ENCODE data around the gene PER3. TPM values are rescaled to one million over a fixed set of nuclear protein-coding genes. Genes with fewer than 3 reads are reported as not detected.

The PER3 gene
- total RNA-seq, 4 donors from 2014 or later = 6.7 to 21.0 (median 8.9) TPM

DNA sequence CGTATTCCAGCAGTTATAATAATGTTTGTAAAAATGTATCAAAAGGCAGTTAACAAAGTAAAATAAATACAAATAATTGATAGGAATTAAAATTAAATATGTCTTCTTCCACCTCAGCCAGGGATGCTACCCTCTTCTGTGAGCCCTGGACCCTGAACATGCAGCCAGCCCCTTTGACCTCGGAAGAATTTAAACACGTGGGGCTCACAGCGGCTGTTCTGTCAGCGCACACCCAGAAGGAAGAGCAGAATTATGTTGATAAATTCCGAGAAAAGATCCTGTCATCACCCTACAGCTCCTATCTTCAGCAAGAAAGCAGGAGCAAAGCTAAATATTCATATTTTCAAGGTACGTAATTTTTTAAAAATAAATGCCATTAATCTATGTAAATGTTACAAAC is 42.3 kb downstream of the PER3 start:
- 69 to 74% methylated on average over 7 of the region's 7 CpGs for WGBS, 2 donors
- Histone ChIP-seq H3K4me3 (no peak overlapping the region), H3K27me3 (no peaks in the 10 kb centered on the region), H3K9me3 (no peaks in the 10 kb centered on the region), H3K4me1 (no peaks in the 10 kb centered on the region), H3K36me3 (peaks cover 0 to 98% (median 15%) of the 10 kb centered on the region in 3 donors), H3K27ac (no peak overlapping the region)
- intact Hi-C loops (cut with DNase I) = no loop called here
- no peak for DNase-seq
- TF ChIP-seq POLR2A (IDR thresholded peaks at IDR 0.05) = no peak
- TF ChIP-seq, protein P1, sequence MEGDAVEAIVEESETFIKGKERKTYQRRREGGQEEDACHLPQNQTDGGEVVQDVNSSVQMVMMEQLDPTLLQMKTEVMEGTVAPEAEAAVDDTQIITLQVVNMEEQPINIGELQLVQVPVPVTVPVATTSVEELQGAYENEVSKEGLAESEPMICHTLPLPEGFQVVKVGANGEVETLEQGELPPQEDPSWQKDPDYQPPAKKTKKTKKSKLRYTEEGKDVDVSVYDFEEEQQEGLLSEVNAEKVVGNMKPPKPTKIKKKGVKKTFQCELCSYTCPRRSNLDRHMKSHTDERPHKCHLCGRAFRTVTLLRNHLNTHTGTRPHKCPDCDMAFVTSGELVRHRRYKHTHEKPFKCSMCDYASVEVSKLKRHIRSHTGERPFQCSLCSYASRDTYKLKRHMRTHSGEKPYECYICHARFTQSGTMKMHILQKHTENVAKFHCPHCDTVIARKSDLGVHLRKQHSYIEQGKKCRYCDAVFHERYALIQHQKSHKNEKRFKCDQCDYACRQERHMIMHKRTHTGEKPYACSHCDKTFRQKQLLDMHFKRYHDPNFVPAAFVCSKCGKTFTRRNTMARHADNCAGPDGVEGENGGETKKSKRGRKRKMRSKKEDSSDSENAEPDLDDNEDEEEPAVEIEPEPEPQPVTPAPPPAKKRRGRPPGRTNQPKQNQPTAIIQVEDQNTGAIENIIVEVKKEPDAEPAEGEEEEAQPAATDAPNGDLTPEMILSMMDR (IDR thresholded peaks at IDR 0.05) = no peak

DNA sequence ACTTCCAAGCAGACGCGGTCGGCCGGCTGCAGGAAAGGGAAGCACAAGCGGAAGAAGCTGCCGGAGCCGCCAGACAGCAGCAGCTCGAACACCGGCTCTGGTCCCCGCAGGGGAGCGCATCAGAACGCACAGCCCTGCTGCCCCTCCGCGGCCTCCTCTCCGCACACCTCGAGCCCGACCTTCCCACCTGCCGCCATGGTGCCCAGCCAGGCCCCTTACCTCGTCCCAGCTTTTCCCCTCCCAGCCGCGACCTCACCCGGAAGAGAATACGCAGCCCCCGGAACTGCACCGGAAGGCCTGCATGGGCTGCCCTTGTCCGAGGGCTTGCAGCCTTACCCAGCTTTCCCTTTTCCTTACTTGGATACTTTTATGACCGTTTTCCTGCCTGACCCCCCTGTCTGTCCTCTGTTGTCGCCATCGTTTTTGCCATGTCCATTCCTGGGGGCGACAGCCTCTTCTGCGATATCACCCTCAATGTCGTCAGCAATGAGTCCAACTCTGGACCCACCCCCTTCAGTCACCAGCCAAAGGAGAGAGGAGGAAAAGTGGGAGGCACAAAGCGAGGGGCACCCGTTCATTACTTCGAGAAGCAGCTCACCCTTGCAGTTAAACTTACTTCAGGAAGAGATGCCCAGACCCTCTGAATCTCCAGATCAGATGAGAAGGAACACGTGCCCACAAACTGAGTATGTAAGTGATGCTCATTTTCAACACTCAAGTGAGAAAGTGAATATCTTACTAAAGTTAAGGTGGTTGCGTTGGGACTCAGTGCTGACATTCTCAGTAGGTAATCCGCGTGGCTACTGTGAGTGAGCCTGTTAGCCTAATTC is 43.2 kb downstream of the PER3 start:
- Histone ChIP-seq H3K27me3 (no peaks in the 10 kb centered on the region), H3K9me3 (no peaks in the 10 kb centered on the region), H3K4me1 (no peaks in the 10 kb centered on the region), H3K36me3 (peaks cover 0 to 98% (median 15%) of the 10 kb centered on the region in 3 donors), H3K27ac (peak overlapping the region in 1 of 4 donors; percentile 5), H3K4me3 (peak overlapping the region in 3 of 4 donors; percentile 15 to 46 (median 24))
- TF ChIP-seq POLR2A (IDR thresholded peaks at IDR 0.05) = no peak
- TF ChIP-seq, protein P1 (IDR thresholded peaks at IDR 0.05) = no peak
- 80 to 89% methylated on average over 34 to 38 of the region's 39 CpGs for WGBS, 2 donors
- DNase-seq = no peak
- intact Hi-C loops (cut with DNase I) = no loop called here

GRCh38 chr1:7831458-7831857 is 47.4 kb downstream of the PER3 start:
- Histone ChIP-seq H3K4me3 (no peak overlapping the region), H3K27ac (no peak overlapping the region), H3K4me1 (no peaks in the 10 kb centered on the region), H3K36me3 (peaks cover 0 to 91% (median 18%) of the 10 kb centered on the region in 3 donors), H3K27me3 (no peaks in the 10 kb centered on the region), H3K9me3 (no peaks in the 10 kb centered on the region)
- TF ChIP-seq POLR2A (IDR thresholded peaks at IDR 0.05) = no peak
- TF ChIP-seq, protein P1 (IDR thresholded peaks at IDR 0.05) = no peak
- intact Hi-C loops (cut with DNase I) = no loop called here
- no peak for DNase-seq
- WGBS, 2 donors = 58 to 69% methylated on average over 3 of the region's 3 CpGs

DNA sequence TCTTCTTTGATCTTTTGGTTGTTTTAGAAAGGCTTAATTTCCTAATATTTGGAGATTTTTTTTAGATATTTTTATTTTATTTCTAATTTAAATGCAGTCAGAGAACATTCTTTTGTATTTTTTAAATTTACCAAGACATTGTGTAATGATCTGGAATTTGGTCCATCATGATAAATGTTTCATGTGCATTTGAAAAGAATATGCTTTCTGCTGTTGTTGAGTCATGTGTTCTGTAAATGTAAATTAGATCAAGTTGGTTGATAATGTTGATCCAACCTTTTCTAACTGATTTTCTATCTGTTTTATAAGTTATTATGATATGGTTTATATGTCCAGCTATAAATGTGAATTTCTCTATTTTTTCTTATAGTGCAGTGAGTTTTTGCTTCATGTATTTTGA is 48.9 kb downstream of the PER3 start:
- intact Hi-C loops (cut with DNase I) = no loop called here

DNA sequence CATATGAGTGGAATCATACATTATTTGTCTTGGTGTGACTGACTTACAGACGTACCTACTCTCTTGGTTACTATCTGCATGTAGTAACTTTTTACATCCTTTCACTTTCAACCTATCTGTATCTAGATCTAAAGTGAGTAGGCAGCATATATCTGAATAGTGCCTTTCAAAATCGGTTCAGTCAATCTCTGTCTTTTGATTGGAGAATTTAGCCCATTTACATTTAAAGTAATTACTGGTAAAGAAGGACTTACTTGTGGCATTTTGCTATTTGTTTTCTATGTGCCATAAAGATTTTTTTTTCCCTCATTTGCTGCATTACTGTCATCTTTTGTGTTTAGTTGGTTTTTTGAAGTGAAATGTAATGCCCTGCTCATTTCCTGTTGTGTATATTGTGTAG is 54.6 kb downstream of the PER3 start:
- intact Hi-C loops (cut with DNase I) = no loop called here
- 94 to 97% methylated on average over 2 of the region's 2 CpGs for WGBS, 2 donors
- TF ChIP-seq POLR2A (IDR thresholded peaks at IDR 0.05) = no peak
- TF ChIP-seq, protein P1 (IDR thresholded peaks at IDR 0.05) = no peak
- no peak overlapping the region for H3K4me3 ChIP-seq
- no peak for DNase-seq
- H3K27ac ChIP-seq = no peak overlapping the region
- H3K9me3 ChIP-seq = peaks cover 0 to 9% (median 0%) of the 10 kb centered on the region in 3 donors
- H3K4me1 ChIP-seq = no peaks in the 10 kb centered on the region
- no peaks in the 10 kb centered on the region for H3K27me3 ChIP-seq
- peaks cover 0 to 100% (median 26%) of the 10 kb centered on the region in 3 donors for H3K36me3 ChIP-seq

More for the DNA sequence above, 48.9 kb downstream of the PER3 start:
- Histone ChIP-seq H3K27me3 (no peaks in the 10 kb centered on the region), H3K4me3 (no peak overlapping the region), H3K4me1 (no peaks in the 10 kb centered on the region), H3K27ac (no peak overlapping the region), H3K9me3 (no peaks in the 10 kb centered on the region), H3K36me3 (peaks cover 0 to 91% (median 18%) of the 10 kb centered on the region in 3 donors)
- no peak for TF ChIP-seq POLR2A (IDR thresholded peaks at IDR 0.05)
- TF ChIP-seq, protein P1 (IDR thresholded peaks at IDR 0.05) = no peak
- no peak for DNase-seq

Measured in esophagus squamous epithelium (tissue), 5 donors.